ENCODE results near the gene DNM3.

DNA sequence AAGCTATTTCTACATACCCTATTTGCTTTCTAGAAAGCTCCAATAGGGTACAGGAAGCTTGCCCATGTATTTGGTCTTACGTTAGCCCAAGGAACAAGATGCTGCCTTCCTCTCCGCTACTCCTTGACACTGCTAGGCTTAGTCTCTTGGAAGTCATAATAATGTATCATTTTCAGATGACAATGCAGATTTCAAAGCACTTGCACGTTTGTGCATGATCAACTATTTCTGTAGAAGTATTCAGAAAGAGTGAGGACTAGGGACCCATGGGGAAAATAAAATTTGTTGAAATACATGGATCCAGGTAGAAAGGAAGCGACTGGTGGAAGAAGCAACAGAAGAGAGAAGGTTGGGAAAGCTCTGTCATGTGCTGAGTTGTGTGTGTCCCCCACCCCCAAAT lies 367.3 kb downstream of the DNM3 start:
- TF ChIP-seq, protein P1, sequence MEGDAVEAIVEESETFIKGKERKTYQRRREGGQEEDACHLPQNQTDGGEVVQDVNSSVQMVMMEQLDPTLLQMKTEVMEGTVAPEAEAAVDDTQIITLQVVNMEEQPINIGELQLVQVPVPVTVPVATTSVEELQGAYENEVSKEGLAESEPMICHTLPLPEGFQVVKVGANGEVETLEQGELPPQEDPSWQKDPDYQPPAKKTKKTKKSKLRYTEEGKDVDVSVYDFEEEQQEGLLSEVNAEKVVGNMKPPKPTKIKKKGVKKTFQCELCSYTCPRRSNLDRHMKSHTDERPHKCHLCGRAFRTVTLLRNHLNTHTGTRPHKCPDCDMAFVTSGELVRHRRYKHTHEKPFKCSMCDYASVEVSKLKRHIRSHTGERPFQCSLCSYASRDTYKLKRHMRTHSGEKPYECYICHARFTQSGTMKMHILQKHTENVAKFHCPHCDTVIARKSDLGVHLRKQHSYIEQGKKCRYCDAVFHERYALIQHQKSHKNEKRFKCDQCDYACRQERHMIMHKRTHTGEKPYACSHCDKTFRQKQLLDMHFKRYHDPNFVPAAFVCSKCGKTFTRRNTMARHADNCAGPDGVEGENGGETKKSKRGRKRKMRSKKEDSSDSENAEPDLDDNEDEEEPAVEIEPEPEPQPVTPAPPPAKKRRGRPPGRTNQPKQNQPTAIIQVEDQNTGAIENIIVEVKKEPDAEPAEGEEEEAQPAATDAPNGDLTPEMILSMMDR (IDR thresholded peaks at IDR 0.05; ENCODE audit: low read depth, low read length, poor library complexity, severe bottlenecking) = no peak
- no peak for TF ChIP-seq EZH2phosphoT487 (IDR thresholded peaks at IDR 0.05; ENCODE audit: borderline replicate concordance, low read length)

All from DOHH2 (cell line).